Left colon (tissue), 2 donors: Measurements from ENCODE around the gene ARL15. TPM values are rescaled to one million over a fixed set of nuclear protein-coding genes. Genes with fewer than 3 reads are reported as not detected.

ENCODE experiments used
- ATAC-seq: fragments of 200-7000 bp; cut with Tn5 transposase; one replicate; pipeline ENCODE4 v1.9.1; 2020; ENCODE audit warnings: mild to moderate bottlenecking, moderate library complexity
- DNase-seq, 2 donors: peaks; one replicate each; pipeline ENCODE4 v3.0.0-alpha.2; 2020
- intact Hi-C, 2 donors: fragments of 100-400 bp; cut with DNase I in 1 of 2; cut with micrococcal nuclease in 1 of 2; formaldehyde crosslinking; loops; one replicate each; pipeline versions ENCODE4 v1.11.2 to v1.14.0; 2022; cut with DNase I, micrococcal nuclease
- total RNA-seq, 2 donors: library from RNA; stranded (reverse); fragmentation: NEBNext Ultra II Directional; extraction: Animal tissue kit (Norgen Biotek cat#: 25700); gene quantifications; one replicate each; pipeline ENCODE4 v1.2.1, GENCODE V29; 2021
- donor health status: DM: no; HTN: no; CAD: no.
- donor health status: DM: yes; HTN: yes; CAD: no.

The ARL15 gene
- total RNA-seq, 2 donors from 2014 or later, result 25.2 to 27.2 TPM

DNA sequence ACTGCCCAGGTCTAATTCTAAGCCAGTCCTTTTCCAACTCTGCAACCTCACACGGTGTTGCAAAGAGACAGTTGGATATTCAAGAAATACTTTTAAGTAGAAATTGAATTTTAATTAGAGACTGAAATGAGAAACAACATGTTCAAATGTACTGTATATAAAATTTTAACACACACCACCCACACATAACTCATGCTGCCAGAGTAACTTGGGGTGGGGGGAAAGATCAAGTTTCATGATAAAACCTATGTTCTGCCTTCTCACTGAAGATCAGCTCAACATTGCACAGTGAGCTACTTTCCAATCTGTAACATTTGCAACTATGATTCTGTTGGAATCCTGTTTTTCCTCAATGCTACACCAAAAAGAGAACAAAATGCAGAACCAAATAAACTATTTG is 17.5 kb downstream of the ARL15 start:
- intact Hi-C loops, result no loop called here
- DNase-seq (no peak), ATAC-seq (no peak)

DNA sequence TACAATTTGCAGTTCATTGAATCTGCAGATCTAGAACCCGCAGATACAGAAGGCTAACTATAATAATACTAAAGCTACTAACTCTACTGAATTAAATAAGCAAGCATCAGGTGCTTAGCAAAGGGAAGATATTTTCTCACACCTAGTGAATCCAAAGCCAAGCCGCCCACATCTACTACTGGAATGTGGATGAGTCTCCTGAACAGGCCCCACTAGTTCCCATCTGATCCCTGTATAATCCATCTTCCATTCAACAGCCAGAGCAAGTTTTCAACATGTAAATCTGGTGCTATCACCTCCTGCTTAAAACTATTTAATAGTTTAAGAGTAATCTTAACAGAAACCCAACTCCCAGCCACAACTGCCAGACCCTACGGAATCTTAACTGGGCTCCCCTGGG is 18.9 kb downstream of the ARL15 start:
- intact Hi-C loops, result no loop called here
- DNase-seq, result no peak
- ATAC-seq, result no peak

DNA sequence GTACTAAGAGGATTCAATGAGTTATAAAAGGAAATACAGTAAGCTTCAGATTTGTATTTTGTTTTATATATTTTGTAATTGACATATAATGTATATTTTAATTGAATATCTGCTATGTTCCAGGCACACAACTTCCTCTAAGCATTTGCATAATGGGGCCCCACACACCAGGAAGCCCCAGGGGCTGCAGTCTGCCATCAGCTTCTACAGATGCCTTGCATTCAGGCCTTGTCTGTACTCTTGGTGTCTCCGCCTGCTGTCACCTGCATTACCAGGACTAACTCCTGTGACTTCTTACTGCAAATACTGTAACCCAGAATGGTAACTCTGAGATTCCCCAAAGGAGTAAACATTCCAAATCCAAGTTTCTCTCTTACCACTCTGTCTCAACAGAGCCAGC is 20.6 kb downstream of the ARL15 start:
- no peak for ATAC-seq
- intact Hi-C loops, result no loop called here
- DNase-seq, result no peak

DNA sequence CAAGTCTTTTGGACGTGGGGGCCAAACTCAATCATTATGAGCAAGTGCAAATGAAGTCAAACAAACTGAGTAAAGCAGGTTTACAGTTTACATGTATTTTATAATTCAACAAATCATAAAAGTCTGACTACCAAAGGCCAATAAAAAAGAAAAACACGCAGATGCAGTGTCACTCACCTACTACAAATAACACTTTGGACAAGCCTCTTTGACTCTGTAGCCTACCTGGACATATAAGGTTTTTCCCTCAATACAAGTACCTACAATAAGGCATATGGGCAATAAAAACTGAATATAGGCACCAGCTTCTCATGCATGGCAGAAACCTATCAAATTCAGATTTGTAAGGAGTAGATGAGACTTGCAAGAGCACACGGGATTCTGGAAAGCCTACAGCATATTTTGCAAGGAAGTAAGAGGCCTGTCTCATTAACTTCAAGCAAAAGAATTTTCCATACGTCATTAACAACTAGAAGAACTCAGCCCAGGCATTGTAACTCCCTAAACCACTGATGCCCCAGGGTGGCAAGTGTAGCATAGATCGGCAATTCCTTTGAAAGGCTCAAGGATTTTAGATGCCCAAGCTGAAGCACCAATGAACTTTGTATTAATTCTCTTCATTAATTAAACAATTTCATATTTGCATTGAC is 21.7 kb downstream of the ARL15 start:
- DNase-seq, result no peak
- ATAC-seq, result peak; percentile 92
- intact Hi-C loops, result no loop called here

DNA sequence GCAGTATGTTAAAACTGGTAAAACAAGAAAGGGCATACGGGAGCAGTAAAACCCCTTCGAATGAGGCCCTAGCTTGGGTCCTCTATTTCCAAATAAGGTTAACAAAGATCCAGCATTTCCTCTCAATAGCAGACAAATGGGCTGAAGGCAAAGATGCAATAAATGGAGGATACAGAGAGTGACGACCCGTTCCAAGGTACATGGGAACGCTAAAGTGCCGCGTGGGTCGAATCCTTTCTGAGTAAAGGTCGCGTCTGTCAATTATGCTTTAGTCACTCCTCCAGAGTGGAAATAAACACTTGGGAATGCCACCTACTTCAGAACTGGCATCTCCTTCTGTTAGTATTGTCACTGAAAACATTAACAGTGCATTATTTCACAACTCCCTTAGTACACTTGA is 24.7 kb downstream of the ARL15 start:
- DNase-seq, result peak; percentile 28 to 33
- peak; percentile 60 for ATAC-seq

DNA sequence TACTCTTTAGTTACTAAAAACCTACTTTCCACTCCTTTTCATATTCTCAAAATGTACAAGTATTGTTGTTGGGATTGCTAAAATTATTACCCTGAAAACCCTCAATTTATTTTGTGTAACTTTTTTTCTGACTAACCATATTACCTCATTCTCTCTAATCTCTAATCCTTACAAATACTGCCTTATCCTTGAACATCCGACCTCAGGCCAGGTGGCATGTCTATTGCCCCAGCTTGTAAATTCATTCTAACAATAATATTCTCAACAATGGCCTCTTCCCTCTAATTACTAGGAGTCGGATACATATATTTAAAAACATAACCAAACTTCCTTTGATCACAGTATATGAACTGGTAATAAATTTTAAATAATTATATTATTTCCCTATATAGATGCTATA is 25.8 kb downstream of the ARL15 start:
- DNase-seq, result no peak
- no peak for ATAC-seq
- intact Hi-C loops, result no loop called here

More for the DNA sequence above, 24.7 kb downstream of the ARL15 start:
- intact Hi-C loops, result no loop called here

DNA sequence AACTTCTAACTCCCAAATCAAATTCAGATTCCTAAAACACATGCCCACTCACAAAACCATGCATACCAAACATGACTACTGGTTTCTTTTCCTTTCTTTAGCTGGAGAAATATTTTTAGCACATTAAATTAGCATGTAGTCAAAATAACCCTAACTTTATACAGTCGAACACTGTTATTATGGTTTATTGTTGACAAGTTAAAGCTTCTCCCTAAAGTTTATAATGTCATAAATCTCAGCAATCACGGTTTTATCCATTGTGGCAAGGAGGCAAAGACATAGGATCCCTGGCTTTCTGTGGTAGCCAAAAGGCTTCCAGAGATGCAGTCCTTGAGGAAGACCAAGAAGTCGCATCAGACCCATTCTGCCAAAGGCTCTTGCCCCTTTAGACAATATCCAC is 27.5 kb downstream of the ARL15 start:
- intact Hi-C loops, result no loop called here
- DNase-seq, result no peak
- ATAC-seq, result peak; percentile 62

DNA sequence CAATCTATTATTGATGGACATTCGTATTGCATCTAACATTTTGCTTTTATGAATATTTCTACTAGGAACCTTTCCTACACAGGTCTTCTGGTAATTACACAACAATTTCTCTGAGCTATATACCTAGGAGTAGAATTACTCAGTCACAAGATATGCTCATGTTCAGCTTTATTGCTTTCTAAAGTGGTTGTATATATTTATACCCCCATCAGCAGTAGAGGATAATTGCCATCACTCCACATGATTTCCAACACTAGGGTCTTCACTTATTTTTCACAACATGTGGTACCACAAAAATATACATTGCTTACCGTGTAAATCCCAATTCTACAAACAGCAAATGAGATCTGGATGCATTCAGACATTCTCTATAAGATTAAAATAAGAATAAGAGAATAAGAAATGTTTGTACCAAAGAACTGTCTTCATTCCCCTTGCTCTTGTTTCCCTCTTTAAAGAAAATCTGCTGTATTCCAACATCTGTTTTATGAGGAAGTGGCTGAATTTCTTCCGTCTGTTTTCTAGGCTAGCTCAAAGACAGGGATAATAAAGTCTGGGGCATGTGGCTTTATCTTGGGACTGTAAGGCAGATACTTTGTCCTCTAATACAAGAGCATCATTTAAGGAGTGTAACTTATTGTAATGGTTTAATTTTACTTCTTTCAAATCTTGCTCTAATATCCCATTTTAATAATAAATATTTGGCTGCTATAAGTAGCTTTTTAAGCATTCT is 28.2 kb downstream of the ARL15 start:
- intact Hi-C loops, result no loop called here
- DNase-seq (no peak), ATAC-seq (peak; percentile 65)

DNA sequence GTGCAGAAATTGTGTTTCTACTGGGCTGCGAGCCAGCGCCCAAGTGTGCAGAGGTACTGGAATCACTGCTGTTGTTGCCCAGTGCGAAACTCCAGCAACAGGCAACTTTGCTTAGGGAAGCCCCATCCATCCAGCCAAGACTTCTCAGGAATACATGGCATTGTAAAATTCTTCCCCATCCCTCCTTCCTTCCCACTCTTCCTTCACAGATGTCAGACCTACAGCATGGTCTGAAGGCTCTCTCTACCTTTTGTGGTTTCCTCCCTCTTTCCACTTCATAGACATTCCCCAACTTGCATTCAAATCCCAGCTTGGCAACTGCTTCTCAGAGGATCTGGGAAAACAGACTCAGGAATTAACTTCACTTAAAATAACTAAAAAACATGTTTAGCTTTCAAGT is 30.4 kb downstream of the ARL15 start:
- DNase-seq (no peak), ATAC-seq (no peak)
- intact Hi-C loops, result no loop called here

GRCh38 chr5:54278979-54279717 is 31.2 kb downstream of the ARL15 start:
- intact Hi-C loops, result no loop called here
- DNase-seq (no peak), ATAC-seq (no peak)

DNA sequence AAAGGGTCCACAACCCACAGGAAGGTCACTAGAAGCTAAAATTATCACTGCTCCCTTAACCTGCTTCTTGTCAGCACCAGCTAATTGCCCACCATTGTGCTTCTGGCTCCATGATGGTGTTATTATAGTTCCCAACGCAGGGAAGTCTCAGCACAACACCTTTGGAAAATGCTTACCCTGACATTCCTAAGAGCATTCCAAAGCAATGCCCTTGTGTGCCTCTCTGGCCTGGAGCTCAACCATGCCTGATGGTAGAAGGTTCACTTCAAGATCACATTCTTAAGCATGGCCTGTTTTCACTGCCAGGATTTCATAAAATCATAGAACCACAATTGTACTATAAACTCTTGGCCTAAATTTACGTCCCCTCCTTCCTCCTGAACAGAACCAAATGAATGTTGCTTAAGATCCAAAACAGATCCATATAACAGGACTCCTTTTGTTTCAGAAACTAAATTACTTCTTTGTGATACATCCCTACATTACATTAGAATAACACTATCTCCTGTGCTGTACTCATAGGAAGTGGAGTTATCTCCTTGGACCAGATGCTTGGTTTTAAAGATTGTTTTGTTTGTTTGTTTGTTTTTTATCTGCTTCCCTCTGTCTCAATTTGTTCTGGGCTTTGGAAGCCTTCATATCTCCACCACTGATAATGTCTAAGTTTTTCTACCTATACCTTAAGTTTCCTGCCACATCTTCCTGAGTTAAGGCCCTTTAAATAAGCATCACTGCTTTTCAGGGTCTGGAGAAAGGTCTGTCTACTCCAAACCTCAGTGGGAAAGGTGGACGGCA is 32.1 kb downstream of the ARL15 start:
- no peak for ATAC-seq
- DNase-seq, result no peak
- intact Hi-C loops, result no loop called here

GRCh38 chr5:54276048-54276447 is 34.3 kb downstream of the ARL15 start:
- ATAC-seq (no peak), DNase-seq (no peak)

GRCh38 chr5:54275361-54275760 is 35.0 kb downstream of the ARL15 start:
- intact Hi-C loops, result no loop called here
- DNase-seq (no peak), ATAC-seq (no peak)

More at GRCh38 chr5:54276048-54276447, 34.3 kb downstream of the ARL15 start:
- intact Hi-C loops, result no loop called here

DNA sequence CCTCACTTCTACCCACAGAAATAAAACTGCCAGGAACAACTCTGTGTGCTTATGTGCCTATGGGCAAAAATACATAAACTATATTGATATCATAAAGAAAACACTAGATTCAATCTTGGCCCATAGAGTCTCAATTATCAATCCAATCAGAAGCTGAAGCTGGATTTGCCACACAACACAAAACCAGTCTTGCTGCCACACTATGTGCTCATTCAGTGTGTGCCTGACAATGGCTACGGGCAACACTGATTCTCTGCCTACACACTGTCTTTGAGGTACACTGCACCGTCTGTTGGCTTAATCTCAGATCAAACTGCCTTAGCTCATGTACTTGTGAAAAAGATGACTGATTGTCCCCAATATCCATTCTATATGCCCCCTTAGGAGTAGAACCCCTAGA is 35.4 kb downstream of the ARL15 start:
- ATAC-seq, result no peak
- intact Hi-C loops, result no loop called here
- no peak for DNase-seq

DNA sequence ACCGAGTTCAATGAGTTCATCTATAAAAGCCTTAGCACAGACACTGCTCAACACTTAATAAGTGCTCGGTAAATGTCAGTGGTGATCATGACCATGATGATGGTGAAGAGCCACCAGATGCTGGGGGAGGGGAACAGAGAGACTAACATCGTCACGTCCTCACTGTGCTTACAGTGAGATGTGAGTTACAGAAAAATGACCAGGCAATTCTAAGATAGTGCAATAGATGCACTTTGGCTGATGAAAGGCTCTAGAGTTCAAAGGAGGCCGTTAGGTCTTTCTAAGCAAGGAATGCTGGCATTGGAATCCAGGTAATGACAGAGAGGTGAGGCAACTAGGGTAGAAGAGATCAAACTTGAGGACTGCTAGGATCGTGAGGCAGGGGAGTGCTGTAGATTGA is 36.7 kb downstream of the ARL15 start:
- no peak for ATAC-seq
- intact Hi-C loops, result no loop called here

GRCh38 chr5:54272746-54273145 is 37.6 kb downstream of the ARL15 start:
- no peak for DNase-seq
- peak; percentile 20 for ATAC-seq
- intact Hi-C loops, result no loop called here

More for the DNA sequence above, 36.7 kb downstream of the ARL15 start:
- DNase-seq, result no peak

- ATAC-seq (no peak), DNase-seq (no peak)
- intact Hi-C loops, result no loop called here
Observed at GRCh38 chr5:54270326-54270725, 40.0 kb downstream of the ARL15 start.

DNA sequence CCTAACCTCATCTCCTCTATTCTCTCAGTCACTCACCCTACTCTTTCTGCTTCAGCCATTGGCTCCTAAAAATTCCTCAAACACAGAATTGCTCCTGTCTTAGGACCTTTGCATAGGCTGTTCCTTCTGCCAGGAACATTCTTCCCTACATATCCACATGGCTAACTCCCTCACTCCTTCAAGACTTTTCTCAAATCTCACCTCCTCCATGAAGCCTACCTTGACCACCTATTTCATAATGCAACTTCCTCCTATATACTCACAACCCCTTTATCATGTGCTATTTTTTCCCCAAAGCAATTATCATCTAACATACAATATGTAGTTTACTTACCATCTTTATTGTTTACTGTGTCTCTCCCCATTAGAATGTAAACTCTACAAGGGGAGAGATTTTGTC is 45.8 kb downstream of the ARL15 start:
- DNase-seq, result no peak
- ATAC-seq, result no peak
- intact Hi-C loops, result no loop called here

- intact Hi-C loops, result no loop called here
- DNase-seq, result no peak
- no peak for ATAC-seq
Observed at GRCh38 chr5:54263447-54263846, 46.9 kb downstream of the ARL15 start.
